H9 (cell line): Measurements from ENCODE around the gene GCNA. TPM values are rescaled to one million over a fixed set of nuclear protein-coding genes. Genes with fewer than 3 reads are reported as not detected.

Experiments
- DNase-seq: peaks from one replicate; pipeline ENCODE4 v3.0.0-alpha.2; 2017
- H2AFZ ChIP-seq: one replicate; pipeline ENCODE4 v1.6.1; 2013; ENCODE audit warnings: mild to moderate bottlenecking, low read length, control low read depth, moderate library complexity
- H2AK5ac ChIP-seq: 2 replicates; pipeline ENCODE4 v1.6.1; 2013; ENCODE audit warnings: low read length, control low read depth, mixed read lengths; ENCODE audit not compliant: insufficient read length
- H2BK120ac ChIP-seq: one replicate; pipeline ENCODE4 v1.6.1; 2013; ENCODE audit warnings: low read depth, mild to moderate bottlenecking, low read length, control low read depth, inconsistent platforms; ENCODE audit not compliant: poor library complexity, severe bottlenecking
- H2BK12ac ChIP-seq: 2 replicates; pipeline ENCODE4 v1.6.1; 2013; ENCODE audit warnings: low read length, control low read depth, mixed read lengths, low read depth; ENCODE audit not compliant: insufficient read length
- H2BK15ac ChIP-seq: 2 replicates; pipeline ENCODE4 v1.6.1; 2013; ENCODE audit warnings: low read depth, low read length, control low read depth
- H2BK20ac ChIP-seq: one replicate; pipeline ENCODE4 v1.6.1; 2013; ENCODE audit warnings: low read depth, mild to moderate bottlenecking, low read length, control low read depth, inconsistent platforms; ENCODE audit not compliant: poor library complexity, severe bottlenecking
- H2BK5ac ChIP-seq: 2 replicates; pipeline ENCODE4 v1.6.1; 2013; ENCODE audit warnings: low read length, control low read depth, mixed read lengths; ENCODE audit not compliant: insufficient read length
- H3K14ac ChIP-seq: 2 replicates; pipeline ENCODE4 v1.6.1; 2013; ENCODE audit warnings: low read length, control low read depth; ENCODE audit not compliant: insufficient read depth
- H3K18ac ChIP-seq: 2 replicates; pipeline ENCODE4 v1.6.1; 2013; ENCODE audit warnings: low read depth, mild to moderate bottlenecking, mixed read lengths, low read length, control low read depth; ENCODE audit not compliant: insufficient read length
- H3K23ac ChIP-seq: 2 replicates; pipeline ENCODE4 v1.6.1; 2013; ENCODE audit warnings: low read length, control low read depth, mixed read lengths, low read depth; ENCODE audit not compliant: insufficient read length
- H3K23me2 ChIP-seq: 2 replicates; pipeline ENCODE4 v1.6.1; 2013; ENCODE audit warnings: low read depth, mild to moderate bottlenecking, mixed read lengths, low read length, control low read depth; ENCODE audit not compliant: insufficient read length, poor library complexity, severe bottlenecking
- H3K27ac ChIP-seq: 2 replicates; pipeline ENCODE4 v1.5.1; 2013; ENCODE audit warnings: low read length, control low read depth, mixed read lengths, low read depth; ENCODE audit not compliant: insufficient read length
- H3K27me3 ChIP-seq: 2 replicates; pipeline ENCODE4 v1.6.1; 2013; ENCODE audit warnings: low read length, control low read depth, inconsistent platforms; ENCODE audit not compliant: insufficient read depth
- H3K4ac ChIP-seq: 2 replicates; pipeline ENCODE4 v1.6.1; 2013; ENCODE audit warnings: low read depth, mild to moderate bottlenecking, control low read depth, inconsistent platforms, low read length, moderate library complexity
- H3K4me1 ChIP-seq: 2 replicates; pipeline ENCODE4 v1.6.1; 2013; ENCODE audit warnings: low read length, control low read depth, inconsistent platforms; ENCODE audit not compliant: insufficient read depth
- H3K4me2 ChIP-seq: 2 replicates; pipeline ENCODE4 v1.6.1; 2013; ENCODE audit warnings: low read length, control low read depth, mixed read lengths; ENCODE audit not compliant: insufficient read length, insufficient read depth
- H3K56ac ChIP-seq: 2 replicates; pipeline ENCODE4 v1.6.1; 2013; ENCODE audit warnings: low read depth, mild to moderate bottlenecking, mixed read lengths, low read length, control low read depth; ENCODE audit not compliant: insufficient read length
- H3K79me1 ChIP-seq: 2 replicates; pipeline ENCODE4 v1.6.1; 2013; ENCODE audit warnings: low read depth, mild to moderate bottlenecking, moderate library complexity, low read length, control low read depth, inconsistent platforms; ENCODE audit not compliant: insufficient read depth, poor library complexity, severe bottlenecking
- H3K79me2 ChIP-seq: 2 replicates; pipeline ENCODE4 v1.6.1; 2013; ENCODE audit warnings: low read length, control low read depth, inconsistent platforms; ENCODE audit not compliant: insufficient read depth
- H3K9ac ChIP-seq: 2 replicates; pipeline ENCODE4 v1.6.1; 2013; ENCODE audit warnings: low read length, control low read depth, mixed read lengths; ENCODE audit not compliant: insufficient read length; ENCODE audit errors: extremely low read depth
- H3K9me3 ChIP-seq: one replicate; pipeline ENCODE4 v1.6.1; 2013; ENCODE audit warnings: low read depth, low read length, inconsistent platforms; ENCODE audit not compliant: control insufficient read depth
- H3T11ph ChIP-seq: one replicate; pipeline ENCODE4 v1.6.1; 2013; ENCODE audit warnings: mild to moderate bottlenecking, low read length, control low read depth, inconsistent platforms
- H4K20me1 ChIP-seq: one replicate; pipeline ENCODE4 v1.6.1; 2013; ENCODE audit not compliant: control insufficient read depth, insufficient read length, insufficient read depth
- H4K5ac ChIP-seq: 2 replicates; pipeline ENCODE4 v1.6.1; 2013; ENCODE audit warnings: low read depth, mild to moderate bottlenecking, mixed read lengths, low read length, control low read depth; ENCODE audit not compliant: insufficient read length
- H4K8ac ChIP-seq: replicated peaks from 2 replicates; pipeline ENCODE4 v1.6.1; 2013; ENCODE audit warnings: low read length, control low read depth, mixed read lengths, low read depth; ENCODE audit not compliant: insufficient read length
- H4K91ac ChIP-seq: 2 replicates; pipeline ENCODE4 v1.6.1; 2013; ENCODE audit warnings: low read depth, mild to moderate bottlenecking, moderate library complexity, mixed read lengths, low read length, control low read depth; ENCODE audit not compliant: insufficient read length
- H3K27ac Mint-ChIP-seq, 3 experiments: 2 replicates in 2 of 3; 3 replicates in 1 of 3; pipeline ENCODE4 v1.8.0; 2020 to 2021; ENCODE audit warnings: mixed read lengths in 3 of 3, mild to moderate bottlenecking in 1 of 3, moderate library complexity in 1 of 3
- H3K27me3 Mint-ChIP-seq: 2 replicates; pipeline ENCODE4 v1.8.0; 2021; ENCODE audit warnings: low read depth, mild to moderate bottlenecking, moderate library complexity, mixed read lengths
- H3K36me3 Mint-ChIP-seq, 3 experiments: 2 replicates in 2 of 3; 3 replicates in 1 of 3; pipeline ENCODE4 v1.8.0; 2020 to 2021; ENCODE audit warnings: low read depth in 3 of 3, mixed read lengths in 3 of 3; ENCODE audit not compliant: insufficient read depth in 1 of 3
- H3K4me1 Mint-ChIP-seq, 2 experiments: 2 replicates each; pipeline ENCODE4 v1.8.0; 2020; ENCODE audit warnings: mixed read lengths in 2 of 2
- H3K4me3 Mint-ChIP-seq, 2 experiments: 2 replicates in 1 of 2; 3 replicates in 1 of 2; pipeline ENCODE4 v1.8.0; 2020 to 2021; ENCODE audit warnings: mild to moderate bottlenecking in 2 of 2, mixed read lengths in 2 of 2, moderate library complexity in 1 of 2
- H3K9me3 Mint-ChIP-seq, 2 experiments: 2 replicates in 1 of 2; 3 replicates in 1 of 2; pipeline ENCODE4 v1.8.0; 2020; ENCODE audit warnings: mild to moderate bottlenecking in 2 of 2, mixed read lengths in 2 of 2, moderate library complexity in 1 of 2
- CTCF ChIP-seq: fragments of 200-600 bp; sonication (generic); conservative IDR thresholded peaks from 3 replicates; pipeline ENCODE4 v1.8.0; 2021; ENCODE audit warnings: antibody characterized with exemption, mild to moderate bottlenecking
- WGBS: extraction: QIAGEN DNeasy Blood & Tissue Kit; methylation state at CpG from one replicate; pipeline ENCODE4 v1.1.7; 2013; ENCODE audit warnings: missing lambda C conversion rate, low lambda C conversion rate, mixed read lengths; ENCODE audit not compliant: insufficient read length; ENCODE audit errors: extremely low coverage; 5-methylcytosine and 5-hydroxymethylcytosine counted together
- total RNA-seq: library from RNA; stranded (reverse); gene quantifications from 2 replicates; pipeline ENCODE4 v1.2.1, GENCODE V29; 2021

Gene GCNA
- total RNA-seq, 1 experiment from 2014 or later: 0.96 TPM

DNA sequence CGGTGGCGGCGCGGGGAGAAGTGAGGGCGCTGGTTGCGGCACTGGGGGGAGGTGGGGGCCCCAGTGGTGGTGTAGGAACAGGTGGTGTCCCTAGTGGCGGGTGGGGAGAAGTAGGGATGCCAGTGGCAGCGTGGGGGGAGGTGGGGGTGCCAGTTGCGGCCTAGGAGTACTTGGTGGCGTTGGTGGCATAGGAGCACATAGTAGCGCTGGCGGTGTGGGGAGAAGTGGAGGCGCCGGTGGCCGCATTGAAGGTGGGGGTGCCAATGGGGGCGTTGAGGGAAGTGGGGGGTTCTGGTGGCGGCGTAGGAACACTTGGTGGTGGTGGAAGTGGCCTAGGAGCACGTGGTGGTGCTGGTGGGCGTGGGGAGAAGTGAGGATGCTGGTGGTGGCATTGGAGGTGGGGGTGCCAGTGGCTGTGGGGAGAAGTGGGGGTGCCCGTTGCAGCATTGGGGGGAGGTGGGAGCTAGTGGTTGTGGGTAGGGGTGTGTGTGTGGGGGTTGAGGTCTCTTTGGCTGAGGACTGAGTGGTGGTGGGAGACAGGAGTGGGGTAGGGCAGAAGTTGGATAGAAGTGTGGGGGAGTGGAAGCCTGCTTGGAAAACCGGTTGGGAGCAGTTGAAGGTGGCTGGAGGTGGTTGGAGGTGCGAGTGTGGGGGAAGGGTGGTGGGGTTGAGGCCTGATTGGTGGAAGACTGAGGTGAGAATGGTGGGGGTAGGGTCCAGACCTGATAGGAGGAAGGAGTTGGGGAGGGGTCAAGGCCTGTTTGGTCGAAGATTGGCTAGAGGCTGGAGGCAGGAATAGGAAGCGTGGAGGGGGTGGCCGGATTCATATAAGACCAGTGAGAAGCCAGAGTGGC is 1.1 kb downstream of the GCNA start:
- Histone ChIP-seq H2BK120ac (no peak overlapping the region), H3K23ac (no peak overlapping the region), H3K79me1 (no peaks in the 10 kb centered on the region), H4K20me1 (no peaks in the 10 kb centered on the region), H3K18ac (no peak overlapping the region), H3T11ph (no peak overlapping the region), H4K8ac (no peak overlapping the region), H4K91ac (no peak overlapping the region), H2BK5ac (no peak overlapping the region), H2AK5ac (no peak overlapping the region), H4K5ac (no peak overlapping the region), H2BK20ac (no peak overlapping the region), H3K23me2 (no peaks in the 10 kb centered on the region), H3K27ac (no peak overlapping the region), H3K9me3 (no peaks in the 10 kb centered on the region), H3K56ac (no peak overlapping the region), H3K4me2 (no peak overlapping the region), H3K79me2 (no peaks in the 10 kb centered on the region), H2BK12ac (no peak overlapping the region), H3K14ac (no peak overlapping the region), H2BK15ac (no peak overlapping the region), H3K9ac (no peak overlapping the region), H2AFZ (no peak overlapping the region), H3K4ac (no peak overlapping the region), H3K4me1 (no peaks in the 10 kb centered on the region), H3K27me3 (no peaks in the 10 kb centered on the region)
- DNase-seq: peak; percentile 39
- TF ChIP-seq CTCF: no peak
- peaks cover 13 to 44% (median 35%) of the 10 kb centered on the region in 3 experiments for H3K36me3 Mint-ChIP-seq
- H3K9me3 Mint-ChIP-seq: peaks cover 44 to 57% of the 10 kb centered on the region in 2 experiments
- 0 out of 4 replicates have a peak, but pooled peaks cover 0 to 10% of the 10 kb centered on the region in 2 experiments for H3K4me1 Mint-ChIP-seq
- no peak overlapping the region for H3K27ac Mint-ChIP-seq
- H3K27me3 Mint-ChIP-seq: peaks cover 4% of the 10 kb centered on the region; the same call in 1 of the 2 replicates
- H3K4me3 Mint-ChIP-seq: no peak overlapping the region
- no CpG with 5 or more reads among the region's 26 CpGs for WGBS
